Renal cortical epithelial cell (primary cell): ENCODE results near the gene HOXD9. TPM values are rescaled to one million over a fixed set of nuclear protein-coding genes. Genes with fewer than 3 reads are reported as not detected.

ENCODE experiments used
- DNase-seq: peaks from one replicate; pipeline ENCODE4 v3.0.0-alpha.2; 2011; ENCODE audit warnings: low read depth
- total RNA-seq: library from RNA; depleted of rRNA; stranded (reverse); fragments of >200 nt; gene quantifications from 2 replicates; pipeline ENCODE4 v1.2.3, GENCODE V29; 2014

The HOXD9 gene
- total RNA-seq, 1 donor from 2014 or later = 15.7 TPM

GRCh38 chr2:176110415-176111308 lies 11.9 kb upstream of the HOXD9 start:
- no peak for DNase-seq

DNA sequence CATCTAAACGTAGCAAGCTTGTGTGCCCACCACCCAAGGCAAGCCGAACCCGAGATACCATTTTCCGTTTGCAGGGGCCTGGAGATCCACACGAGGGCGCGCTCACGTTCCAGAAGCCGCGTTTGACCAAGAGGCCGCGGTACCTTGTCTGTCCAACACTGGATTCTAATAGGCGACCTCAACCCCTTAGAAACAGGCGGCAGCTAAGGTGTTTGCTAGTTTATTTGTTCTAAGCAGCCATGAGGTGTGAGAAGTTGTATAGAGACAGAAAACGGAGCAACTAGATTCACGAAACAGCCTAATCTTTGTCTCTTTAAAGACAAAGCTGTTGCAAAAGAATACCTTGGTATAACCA lies 11.2 kb upstream of the HOXD9 start:
- DNase-seq = peak; percentile 72

DNA sequence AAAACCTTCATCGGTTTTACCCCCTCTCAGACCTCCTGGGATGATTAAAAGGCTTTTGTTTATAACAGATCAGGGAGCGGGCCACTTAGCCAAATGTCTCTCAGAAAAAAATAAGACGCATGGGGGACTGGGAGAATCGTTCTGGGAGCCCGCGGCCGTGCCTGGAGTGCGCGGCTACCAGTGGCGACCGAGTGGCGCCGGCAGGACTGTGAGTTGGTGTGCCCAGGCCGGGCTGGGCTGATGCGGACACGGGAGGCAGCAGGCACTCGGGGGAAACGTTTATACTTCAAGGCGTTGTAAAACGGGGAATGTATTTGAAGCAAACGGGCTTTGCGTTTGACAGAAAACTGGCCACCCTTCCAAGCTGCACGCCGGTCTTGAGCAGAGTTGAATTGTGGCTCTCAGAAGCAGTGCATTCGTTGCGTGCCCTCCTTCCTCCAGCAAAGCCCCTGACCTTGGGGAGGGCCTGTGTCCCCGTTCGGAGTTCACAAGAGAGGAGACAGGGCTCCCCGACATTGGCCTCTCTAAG lies 10.6 kb upstream of the HOXD9 start:
- no peak for DNase-seq

DNA sequence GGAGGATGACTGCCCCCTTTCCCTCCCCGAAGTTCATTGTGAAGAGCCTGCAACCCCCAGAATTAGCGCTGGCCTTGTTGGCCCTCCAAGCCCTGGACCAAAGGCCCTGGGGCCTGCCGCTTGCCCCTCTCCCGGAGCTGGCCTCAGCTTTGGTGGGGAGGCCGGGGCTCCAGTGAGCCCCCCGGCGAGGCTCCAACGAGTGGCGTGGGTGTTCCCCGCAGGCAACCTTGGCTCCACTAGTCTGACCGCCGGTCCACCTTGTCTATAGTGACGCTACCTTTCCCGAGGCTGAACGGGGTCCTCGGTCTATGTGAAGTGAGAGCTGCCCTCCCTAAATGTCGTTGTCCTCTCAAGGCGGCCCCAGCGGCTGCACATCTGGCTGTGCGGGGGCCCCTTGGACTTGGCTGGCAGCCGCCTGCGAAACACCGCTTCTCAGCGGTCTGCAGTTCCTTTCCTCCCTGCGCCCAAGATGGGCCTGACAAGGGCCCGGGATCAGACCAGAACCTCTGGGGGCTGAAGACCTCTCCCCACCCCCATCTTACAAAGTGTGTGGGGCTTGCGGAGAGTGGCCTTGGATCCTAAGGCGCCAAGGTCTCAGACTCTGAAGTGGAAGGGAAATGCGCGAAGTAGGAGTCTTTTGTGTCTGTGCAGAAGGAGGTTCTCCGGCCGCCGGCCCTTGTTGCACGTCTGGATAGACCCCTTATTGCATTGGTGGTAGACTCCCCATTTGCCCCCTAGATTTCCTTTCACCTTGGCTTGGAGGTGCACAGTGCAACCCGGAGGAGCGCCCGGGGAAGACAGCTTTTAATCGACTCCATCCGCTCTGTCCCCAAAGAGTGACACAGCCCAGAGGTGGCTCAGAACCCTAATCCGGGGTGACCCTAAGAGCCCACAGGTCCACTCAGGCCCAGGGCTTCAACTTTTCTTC lies 9.9 kb upstream of the HOXD9 start:
- DNase-seq = no peak

DNA sequence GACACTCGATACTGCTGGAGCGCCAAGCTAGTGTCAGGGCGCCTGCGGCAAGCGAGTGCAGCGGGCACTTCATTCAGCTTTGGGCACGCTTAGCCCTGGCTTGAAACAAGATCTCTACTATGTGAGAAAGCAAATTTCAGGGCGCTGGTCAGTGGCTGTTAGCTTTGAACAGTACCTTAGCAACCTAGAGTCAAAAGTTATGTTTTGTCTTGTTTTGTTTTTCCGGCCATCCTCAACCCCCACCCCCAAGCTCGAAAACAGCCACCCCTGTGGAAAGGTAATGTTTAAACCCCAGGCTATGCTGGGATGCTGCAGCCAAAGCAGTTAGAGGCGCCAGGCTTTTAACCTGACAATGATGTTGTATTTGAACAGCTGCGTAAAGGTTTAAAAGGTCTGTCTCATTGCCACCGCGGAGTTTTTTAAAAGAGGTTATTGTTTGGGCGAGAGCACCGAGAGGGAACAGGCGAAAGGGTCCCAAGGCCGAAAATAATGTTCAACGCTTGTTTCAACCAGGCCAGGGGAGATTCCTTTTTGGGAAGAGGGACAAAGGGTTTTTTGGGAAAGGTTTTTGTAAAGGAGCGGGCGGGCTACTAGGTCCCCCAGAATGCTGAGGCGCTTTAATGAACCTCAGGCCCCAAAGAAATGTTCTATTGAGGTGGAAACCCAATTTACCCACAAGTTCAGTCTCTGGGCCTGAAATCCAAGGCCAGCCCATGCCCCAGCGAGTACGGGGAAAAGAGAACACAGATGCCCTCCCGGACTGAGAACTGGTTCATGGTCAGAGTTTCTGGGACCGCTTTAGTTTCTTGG lies 8.2 kb upstream of the HOXD9 start:
- DNase-seq = peak; percentile 80

DNA sequence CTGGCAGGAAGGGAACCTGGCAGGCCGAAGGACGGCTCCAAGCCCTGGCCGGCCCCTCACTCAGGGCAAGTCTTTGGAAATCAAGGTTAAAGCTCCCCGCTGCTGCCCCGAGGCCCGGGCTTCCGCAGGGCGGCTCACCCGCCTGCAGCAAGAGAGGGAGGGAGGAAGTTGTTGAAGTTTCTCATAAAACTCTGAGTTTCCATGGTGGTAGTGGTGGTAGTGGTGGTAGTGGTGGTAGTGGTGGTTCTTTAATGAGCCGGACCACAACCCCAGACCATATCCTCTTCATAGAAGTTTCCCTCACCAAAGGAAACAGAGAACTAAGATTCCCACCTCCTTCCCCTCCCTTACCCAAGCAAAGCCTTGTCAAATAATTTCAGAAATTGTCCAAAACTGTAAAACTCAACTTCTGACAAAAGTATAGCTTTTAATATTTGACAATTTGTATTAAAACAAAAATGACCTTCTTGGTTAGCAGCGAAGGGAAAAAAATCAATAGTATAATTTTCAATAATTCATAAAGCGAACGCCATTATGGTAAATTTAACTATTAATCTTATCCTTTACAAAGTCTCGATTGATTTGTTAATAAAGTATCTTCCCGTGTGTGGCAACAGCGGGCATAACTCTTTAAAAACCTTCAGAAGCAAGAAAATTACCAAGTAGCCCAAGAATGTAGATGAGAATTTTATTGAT lies 7.4 kb upstream of the HOXD9 start:
- no peak for DNase-seq

DNA sequence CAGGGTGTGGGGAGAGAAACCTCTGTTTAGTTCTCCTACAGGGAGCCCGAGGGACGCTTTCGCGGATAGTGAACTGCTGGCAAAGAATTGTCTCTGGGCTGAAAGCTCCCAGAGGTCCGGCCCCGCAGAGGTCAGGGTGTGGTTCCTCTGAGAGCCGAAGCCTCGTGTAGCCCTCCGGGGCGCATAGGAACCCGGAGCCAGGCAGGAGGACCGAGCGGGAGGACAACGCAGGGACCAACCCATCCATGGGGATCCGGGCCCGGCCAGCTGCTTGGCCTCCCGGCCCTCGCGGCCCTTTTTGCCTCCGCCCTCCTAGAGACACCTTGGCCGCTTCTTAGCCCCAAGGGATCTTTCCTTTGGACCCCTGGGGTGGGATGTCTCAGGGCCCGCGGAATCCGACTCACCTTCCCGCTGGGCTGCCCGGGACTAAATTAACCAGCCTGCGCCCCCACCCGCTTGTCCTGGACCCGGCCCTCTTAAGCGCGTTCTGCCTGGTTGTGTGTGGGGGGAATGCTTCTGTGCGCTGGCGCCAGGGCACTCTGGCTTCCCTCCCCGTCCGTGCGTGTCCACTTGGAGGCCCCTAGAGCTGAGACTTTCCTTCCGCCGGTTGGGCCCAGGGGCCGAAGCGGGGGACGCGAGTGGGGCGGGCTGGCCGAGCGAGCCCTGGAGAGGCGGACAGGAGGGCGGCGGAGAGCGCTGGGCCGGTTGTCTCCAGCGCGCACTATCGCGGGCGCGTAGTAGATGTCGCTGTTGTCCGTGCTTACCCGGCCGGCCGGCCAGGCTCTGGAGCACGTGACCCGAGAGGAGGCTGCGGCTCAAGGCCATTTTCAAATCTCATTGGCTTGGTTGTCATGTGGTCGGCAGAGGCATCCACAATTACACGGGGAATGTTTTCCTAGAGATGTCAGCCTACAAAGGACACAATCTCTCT lies 6.4 kb upstream of the HOXD9 start, which contains the start of gene HOXD10:
HOXD10 (plus strand) TSS at position 896 of the 931 bp plus-strand sequence. CDS start 56 bp downstream, outside the sequence.
- peak; percentile 82 for DNase-seq

GRCh38 chr2:176117162-176117822 lies 5.2 kb upstream of the HOXD9 start:
- DNase-seq = no peak

- DNase-seq = no peak
Measured at GRCh38 chr2:176117823-176118371, 4.6 kb upstream of the HOXD9 start.

GRCh38 chr2:176118601-176119339 lies 3.7 kb upstream of the HOXD9 start:
- peak; percentile 80 for DNase-seq

GRCh38 chr2:176120364-176121189 lies 1.9 kb upstream of the HOXD9 start:
- DNase-seq = no peak

- no peak for DNase-seq
Measured at GRCh38 chr2:176121190-176122051, 1.1 kb upstream of the HOXD9 start.

DNA sequence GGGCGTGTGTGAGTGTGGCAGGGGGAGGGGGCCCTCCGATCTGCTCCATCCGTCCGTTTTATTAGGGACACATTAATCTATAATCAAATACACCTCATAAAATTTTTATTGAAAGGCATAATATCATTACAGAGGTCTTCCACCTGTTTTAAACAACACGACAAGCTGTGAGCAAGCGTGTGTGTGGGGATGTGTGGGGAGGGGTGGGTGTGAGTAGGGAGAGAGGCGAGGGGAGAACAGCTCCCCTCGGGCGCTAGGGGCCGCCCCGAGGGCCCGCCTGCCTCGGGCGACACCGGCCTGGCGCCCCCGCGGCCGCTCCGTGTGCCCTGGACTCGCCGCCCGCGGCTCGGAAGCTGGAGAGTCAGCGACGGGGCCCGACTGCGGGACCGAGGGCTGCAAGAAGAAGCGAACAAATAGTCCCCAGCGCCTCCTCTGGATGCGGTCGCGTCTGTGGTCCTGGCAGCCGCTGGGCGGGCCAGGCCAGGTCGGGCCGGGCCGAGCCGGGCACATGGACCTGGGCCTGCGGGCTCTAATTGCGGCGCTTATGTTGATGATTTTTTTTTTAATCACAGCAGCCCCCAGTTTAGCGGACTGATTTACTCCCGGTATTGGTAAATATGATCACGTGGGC lies 352 bp upstream of the HOXD9 start:
- DNase-seq = no peak

DNA sequence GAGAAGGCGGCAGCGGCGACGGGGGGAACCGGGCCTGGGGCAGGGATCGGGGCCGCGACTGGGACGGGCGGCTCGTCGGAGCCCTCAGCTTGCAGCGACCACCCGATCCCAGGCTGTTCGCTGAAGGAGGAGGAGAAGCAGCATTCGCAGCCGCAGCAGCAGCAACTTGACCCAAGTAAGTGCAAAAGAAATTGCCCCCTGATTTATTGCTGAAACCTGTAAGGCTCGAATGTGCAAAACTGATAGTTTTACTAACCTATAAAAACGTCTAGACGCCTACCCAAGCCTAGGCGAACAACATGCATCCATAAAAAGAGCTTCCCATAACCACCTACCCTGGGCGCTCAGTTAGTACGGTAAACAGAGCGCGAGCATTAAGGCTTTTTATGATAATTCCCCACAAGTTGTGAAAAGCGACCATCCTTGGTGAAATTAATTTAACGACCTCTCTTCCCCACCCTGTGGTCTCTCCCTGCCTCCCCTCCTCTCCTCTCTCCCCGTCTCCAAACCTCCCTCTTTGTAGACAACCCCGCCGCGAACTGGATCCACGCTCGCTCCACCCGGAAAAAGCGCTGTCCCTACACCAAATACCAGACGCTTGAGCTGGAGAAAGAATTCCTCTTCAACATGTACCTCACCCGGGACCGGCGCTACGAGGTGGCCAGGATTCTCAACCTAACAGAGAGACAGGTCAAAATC lies 1.0 kb downstream of the HOXD9 start:
- no peak for DNase-seq
